MM.1S (cell line): ENCODE results near the gene SUPT3H.

Experiments used
- DNase-seq: peaks from one replicate; pipeline ENCODE4 v3.0.0-alpha.2; 2015
- H2AFZ ChIP-seq: fragments of 300-600 bp; sonication (generic); 2 replicates; pipeline ENCODE4 v1.6.0; 2016; ENCODE audit warnings: antibody characterized with exemption, low read length
- H3F3A ChIP-seq: fragments of 300-600 bp; sonication (generic); 2 replicates; pipeline ENCODE4 v1.6.1; 2016; ENCODE audit warnings: mild to moderate bottlenecking, antibody characterized with exemption, low read length, moderate library complexity, mixed read lengths; ENCODE audit not compliant: insufficient read depth
- H3K27ac ChIP-seq: fragments of 300-600 bp; sonication (generic); 2 replicates; pipeline ENCODE4 v1.5.1; 2016; ENCODE audit warnings: mild to moderate bottlenecking, low read length
- H3K27me3 ChIP-seq: fragments of 300-600 bp; sonication (generic); replicated peaks from 2 replicates; pipeline ENCODE4 v1.6.0; 2016; ENCODE audit warnings: low read length; ENCODE audit not compliant: insufficient read depth
- H3K36me3 ChIP-seq: fragments of 300-600 bp; sonication (generic); replicated peaks from 2 replicates; pipeline ENCODE4 v1.6.1; 2016; ENCODE audit warnings: mild to moderate bottlenecking, low read length, mixed read lengths; ENCODE audit not compliant: insufficient read depth
- H3K4me1 ChIP-seq: fragments of 300-600 bp; sonication (generic); 2 replicates; pipeline ENCODE4 v1.6.1; 2016; ENCODE audit warnings: low read length, mixed read lengths
- H3K4me2 ChIP-seq: fragments of 300-600 bp; sonication (generic); 2 replicates; pipeline ENCODE4 v1.6.0; 2016; ENCODE audit warnings: low read depth, low read length
- H3K4me3 ChIP-seq: fragments of 300-600 bp; sonication (generic); 2 replicates; pipeline ENCODE4 v1.5.1; 2016; ENCODE audit warnings: low read length, mixed read lengths
- H3K79me2 ChIP-seq: fragments of 300-600 bp; sonication (generic); 2 replicates; pipeline ENCODE4 v1.6.1; 2016; ENCODE audit warnings: mixed run types, low read length, mixed read lengths
- H3K9ac ChIP-seq: fragments of 300-600 bp; sonication (generic); 2 replicates; pipeline ENCODE4 v1.6.1; 2016; ENCODE audit warnings: low read length, mixed read lengths
- H3K9me2 ChIP-seq: fragments of 300-600 bp; sonication (generic); replicated peaks from 2 replicates; pipeline ENCODE4 v1.6.1; 2016; ENCODE audit warnings: mild to moderate bottlenecking, low read length, mixed read lengths; ENCODE audit not compliant: insufficient read depth
- H3K9me3 ChIP-seq: fragments of 300-600 bp; sonication (generic); replicated peaks from 2 replicates; pipeline ENCODE4 v1.6.1; 2016; ENCODE audit warnings: mild to moderate bottlenecking, low read length, mixed read lengths; ENCODE audit not compliant: insufficient read depth
- H4K20me1 ChIP-seq: fragments of 300-600 bp; sonication (generic); 2 replicates; pipeline ENCODE4 v1.6.1; 2016; ENCODE audit warnings: mild to moderate bottlenecking, low read length, moderate library complexity, mixed read lengths; ENCODE audit not compliant: insufficient read depth
- EZH2 ChIP-seq: fragments of 300-600 bp; sonication (generic); optimal IDR thresholded peaks from 2 replicates; pipeline ENCODE3; 2017; ENCODE audit warnings: low read depth, mild to moderate bottlenecking, antibody characterized with exemption, low read length, mixed read lengths
- EZH2phosphoT487 ChIP-seq: fragments of 300-600 bp; sonication (generic); IDR thresholded peaks from 2 replicates; pipeline ENCODE4 v1.6.1; 2018; ENCODE audit warnings: antibody characterized with exemption, low read length
- TF ChIP-seq, protein P1 (sequence below): fragments of 300-600 bp; sonication (generic); IDR thresholded peaks from 2 replicates; pipeline ENCODE4 v1.5.1; 2016; ENCODE audit warnings: antibody characterized with exemption, low read length, mixed read lengths

The SUPT3H gene

DNA sequence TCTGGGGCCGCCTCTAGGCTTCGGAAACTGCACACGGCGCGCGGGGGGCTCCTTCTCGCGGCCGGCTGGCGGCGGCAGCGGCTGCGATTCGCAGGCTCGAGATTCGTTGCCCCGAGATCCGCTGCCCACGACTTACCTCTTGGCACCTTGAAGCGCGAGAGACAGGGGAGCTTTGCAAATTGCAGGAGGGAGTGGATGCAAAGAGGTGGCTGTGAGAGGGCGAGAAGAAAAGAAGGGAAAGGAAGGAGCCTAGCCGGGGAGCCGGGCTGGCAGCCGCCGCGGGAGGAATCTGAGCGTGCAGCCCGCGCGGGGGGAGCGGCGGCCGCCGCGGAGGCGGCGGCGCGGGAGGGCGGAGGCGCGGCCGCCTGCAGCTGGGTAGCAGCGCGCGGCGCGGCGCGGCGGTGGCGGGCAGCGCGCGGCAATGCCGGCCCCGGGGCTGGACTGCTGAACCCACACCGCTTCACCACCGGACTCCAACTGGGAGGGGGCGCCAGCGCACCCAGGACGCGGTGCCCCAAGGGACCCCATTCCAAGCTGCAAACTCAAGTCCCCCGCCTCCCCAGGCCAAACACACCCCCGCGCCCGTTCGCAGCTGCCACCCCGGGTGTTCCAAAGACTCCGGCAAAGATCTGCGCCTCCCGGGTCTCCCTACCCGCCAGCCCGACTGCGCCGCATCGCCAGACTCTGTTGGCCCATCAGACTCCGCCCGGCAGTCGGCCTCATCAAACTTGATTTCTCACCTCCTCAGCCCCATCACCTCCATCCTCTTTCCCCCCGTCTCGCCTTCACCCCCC lies 44.2 kb upstream of the SUPT3H start:
- peak overlapping the region; percentile 98 for H3K27ac ChIP-seq
- H3K36me3 ChIP-seq: no peaks in the 10 kb centered on the region
- no peak overlapping the region for H2AFZ ChIP-seq
- TF ChIP-seq EZH2 (no peak), EZH2phosphoT487 (no peak)
- TF ChIP-seq, protein P1, sequence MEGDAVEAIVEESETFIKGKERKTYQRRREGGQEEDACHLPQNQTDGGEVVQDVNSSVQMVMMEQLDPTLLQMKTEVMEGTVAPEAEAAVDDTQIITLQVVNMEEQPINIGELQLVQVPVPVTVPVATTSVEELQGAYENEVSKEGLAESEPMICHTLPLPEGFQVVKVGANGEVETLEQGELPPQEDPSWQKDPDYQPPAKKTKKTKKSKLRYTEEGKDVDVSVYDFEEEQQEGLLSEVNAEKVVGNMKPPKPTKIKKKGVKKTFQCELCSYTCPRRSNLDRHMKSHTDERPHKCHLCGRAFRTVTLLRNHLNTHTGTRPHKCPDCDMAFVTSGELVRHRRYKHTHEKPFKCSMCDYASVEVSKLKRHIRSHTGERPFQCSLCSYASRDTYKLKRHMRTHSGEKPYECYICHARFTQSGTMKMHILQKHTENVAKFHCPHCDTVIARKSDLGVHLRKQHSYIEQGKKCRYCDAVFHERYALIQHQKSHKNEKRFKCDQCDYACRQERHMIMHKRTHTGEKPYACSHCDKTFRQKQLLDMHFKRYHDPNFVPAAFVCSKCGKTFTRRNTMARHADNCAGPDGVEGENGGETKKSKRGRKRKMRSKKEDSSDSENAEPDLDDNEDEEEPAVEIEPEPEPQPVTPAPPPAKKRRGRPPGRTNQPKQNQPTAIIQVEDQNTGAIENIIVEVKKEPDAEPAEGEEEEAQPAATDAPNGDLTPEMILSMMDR: 0 out of 2 replicates have a peak, but pooled peaks have one; percentile 1
- peak overlapping the region; percentile 93 for H3K4me2 ChIP-seq
- peak; percentile 64 for DNase-seq
- peaks cover 58% of the 10 kb centered on the region for H3F3A ChIP-seq
- peaks cover 13% of the 10 kb centered on the region for H3K4me1 ChIP-seq
- no peaks in the 10 kb centered on the region for H4K20me1 ChIP-seq
- H3K27me3 ChIP-seq: no peaks in the 10 kb centered on the region
- H3K9me3 ChIP-seq: no peaks in the 10 kb centered on the region
- H3K4me3 ChIP-seq: peak overlapping the region; percentile 95
- peaks cover 91% of the 10 kb centered on the region for H3K79me2 ChIP-seq
- H3K9me2 ChIP-seq: no peaks in the 10 kb centered on the region
- peak overlapping the region; percentile 100 for H3K9ac ChIP-seq

DNA sequence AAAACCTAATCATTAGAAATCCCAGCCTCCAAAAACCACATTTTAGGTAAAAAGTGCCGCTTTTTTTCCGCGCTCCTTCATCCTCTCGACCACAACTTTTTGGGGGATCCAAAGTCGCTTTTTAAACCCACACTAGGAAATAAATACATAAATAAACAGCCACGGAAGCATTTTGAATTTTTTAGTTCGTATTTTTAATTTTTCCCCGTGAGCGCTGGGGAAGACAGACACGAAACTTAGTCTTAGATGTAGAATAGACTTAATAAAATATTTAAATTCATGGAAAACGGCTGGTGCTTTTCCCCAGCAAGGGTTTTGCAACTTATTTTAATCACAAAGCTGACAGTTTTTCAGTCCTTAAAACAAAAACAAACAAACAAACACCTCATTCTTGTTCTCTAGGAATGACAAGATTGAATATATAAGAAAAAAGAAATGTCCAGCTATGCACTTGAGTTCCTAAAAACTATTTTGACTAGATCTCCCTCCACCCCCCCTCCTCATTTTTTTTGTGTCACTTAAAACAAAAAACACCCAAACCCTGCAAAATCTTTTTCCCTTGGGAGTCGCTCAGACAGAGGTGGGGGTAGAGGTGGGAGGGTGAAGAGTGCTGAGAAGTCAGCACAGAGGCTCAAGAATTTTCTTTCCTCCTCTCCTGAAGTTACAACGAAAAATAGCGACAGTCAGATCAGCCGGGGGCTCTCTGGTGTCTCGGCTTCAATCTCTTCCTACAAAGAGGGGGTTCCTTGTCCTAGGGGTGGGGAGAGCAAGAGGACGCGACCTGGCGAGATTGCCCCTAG lies 43.4 kb upstream of the SUPT3H start:
- Histone ChIP-seq H3K27ac (peak overlapping the region; percentile 98), H3K79me2 (peaks cover 85% of the 10 kb centered on the region), H3K9me2 (no peaks in the 10 kb centered on the region), H3K4me1 (peaks cover 21% of the 10 kb centered on the region), H3K4me3 (peak overlapping the region; percentile 95), H3K9me3 (no peaks in the 10 kb centered on the region), H3K4me2 (peak overlapping the region; percentile 93), H3K36me3 (no peaks in the 10 kb centered on the region), H2AFZ (no peak overlapping the region), H3K27me3 (no peaks in the 10 kb centered on the region), H4K20me1 (no peaks in the 10 kb centered on the region), H3F3A (peaks cover 51% of the 10 kb centered on the region), H3K9ac (peak overlapping the region; percentile 100)
- TF ChIP-seq EZH2 (no peak), EZH2phosphoT487 (no peak)
- TF ChIP-seq, protein P1: no peak
- no peak for DNase-seq

DNA sequence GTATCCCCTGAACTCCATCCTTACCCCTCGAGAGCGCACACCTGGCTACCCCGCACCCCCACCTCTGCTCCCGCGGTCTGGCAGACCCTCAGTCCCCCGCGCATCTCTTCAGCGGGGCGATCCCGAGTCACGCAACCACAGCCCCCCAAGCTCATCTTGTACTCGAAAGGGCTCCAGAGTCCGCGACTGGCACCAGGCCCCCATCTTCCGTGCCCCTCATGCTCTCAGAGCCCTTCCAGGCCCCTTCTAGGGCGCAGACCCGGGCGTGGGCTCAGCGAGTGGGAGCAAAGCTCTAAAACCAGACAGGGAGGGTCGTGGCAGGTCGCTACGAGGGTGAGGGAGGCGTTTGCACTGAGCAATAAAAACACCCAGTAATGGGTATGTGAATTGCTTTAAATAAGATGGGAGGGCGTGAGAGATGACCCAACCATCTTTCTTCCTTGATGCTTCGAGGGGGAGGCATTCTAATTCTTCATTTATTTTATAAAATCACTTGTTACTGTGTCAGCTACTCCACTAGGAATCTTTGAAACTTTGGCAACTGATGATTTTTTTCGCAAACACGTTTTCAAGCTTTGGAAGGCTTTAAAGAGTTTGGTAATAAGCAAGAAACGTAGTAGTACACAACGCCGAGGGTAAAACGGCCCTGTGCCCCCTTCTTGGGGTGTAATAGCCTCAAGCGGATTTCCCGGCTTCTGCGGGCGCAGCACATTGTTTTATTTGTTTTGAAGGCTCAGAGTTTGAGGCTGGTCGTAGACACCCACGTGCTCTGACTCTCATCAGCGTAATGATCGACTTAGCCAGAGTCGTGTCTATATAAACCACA lies 42.6 kb upstream of the SUPT3H start:
- Histone ChIP-seq H3K27me3 (no peaks in the 10 kb centered on the region), H3K4me1 (peaks cover 28% of the 10 kb centered on the region), H3K4me3 (peak overlapping the region; percentile 95), H3K79me2 (peaks cover 79% of the 10 kb centered on the region), H3F3A (peaks cover 43% of the 10 kb centered on the region), H3K9me3 (no peaks in the 10 kb centered on the region), H4K20me1 (no peaks in the 10 kb centered on the region), H3K9ac (peak overlapping the region; percentile 100), H3K9me2 (no peaks in the 10 kb centered on the region), H3K36me3 (no peaks in the 10 kb centered on the region), H3K4me2 (peak overlapping the region; percentile 93), H2AFZ (peak overlapping the region; percentile 32; the same call in 1 of the 2 replicates), H3K27ac (peak overlapping the region; percentile 98)
- peak; percentile 83 for DNase-seq
- TF ChIP-seq EZH2phosphoT487: no peak
- no peak for TF ChIP-seq EZH2
